Measurements from ENCODE around the gene DNAJC3. TPM values are rescaled to one million over a fixed set of nuclear protein-coding genes. Genes with fewer than 3 reads are reported as not detected.
"Not testable (repeated sequence)": the region's sequence is repeated elsewhere in the genome, so short reads cannot be mapped to it uniquely, and the experiment has no call there.

Gene DNAJC3
- polyA plus RNA-seq, 3 donors = 39.1 to 42.2 (median 39.9) TPM

DNA sequence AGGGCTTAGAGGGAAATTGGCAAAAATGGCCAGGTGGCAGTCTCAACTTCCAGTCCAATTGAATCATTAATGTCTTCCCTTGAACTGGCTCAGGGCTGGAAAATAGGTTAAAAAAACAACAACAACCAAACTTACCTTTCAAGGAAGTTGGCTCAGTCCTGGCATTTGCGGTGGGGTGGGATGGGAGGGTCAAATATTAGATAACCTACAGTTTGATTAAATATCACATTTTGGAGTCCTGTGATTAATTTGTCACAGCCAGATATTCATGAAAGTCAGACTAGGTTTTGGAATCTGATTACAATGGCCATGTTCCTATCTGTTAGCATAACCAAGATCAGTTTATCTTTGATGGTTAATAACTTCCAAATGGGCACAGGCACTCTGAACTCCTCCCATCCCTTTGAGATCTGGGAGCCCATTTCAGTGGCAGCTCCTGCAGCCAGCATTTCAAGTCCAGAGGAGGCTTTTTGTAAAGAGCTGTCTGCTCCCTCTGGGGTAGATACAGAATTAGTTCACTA lies 24.6 kb upstream of the DNAJC3 start:
- no peak for DNase-seq (ENCODE audit: extremely low read depth in 1 of 11, low read depth in 9 of 11, low spot score in 4 of 11)

DNA sequence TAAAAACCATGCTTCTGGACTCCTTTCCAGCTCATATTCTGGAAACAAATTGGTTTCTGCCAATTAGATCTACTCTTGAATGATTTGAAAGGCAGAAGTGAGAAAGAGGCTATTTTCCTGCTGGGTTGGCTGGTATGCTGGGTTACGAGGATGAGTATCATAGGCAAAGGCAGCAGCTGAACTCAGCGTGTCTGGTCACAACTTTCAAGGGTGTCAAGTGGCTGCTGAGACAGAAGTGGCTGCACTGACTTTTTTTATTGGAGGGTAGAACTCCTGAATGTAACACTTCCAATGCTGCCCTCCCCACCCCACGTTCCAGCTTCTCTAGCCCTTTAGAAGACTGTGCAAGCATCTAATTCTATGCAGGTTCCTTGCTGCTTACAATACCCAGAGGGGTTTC lies 24.1 kb upstream of the DNAJC3 start:
- no peak for DNase-seq (ENCODE audit: extremely low read depth in 1 of 11, low read depth in 9 of 11, low spot score in 4 of 11)

GRCh38 chr13:95656386-95657015 lies 20.4 kb upstream of the DNAJC3 start:
- no peak for DNase-seq (ENCODE audit: extremely low read depth in 1 of 11, low read depth in 9 of 11, low spot score in 4 of 11)

GRCh38 chr13:95659500-95659899 lies 17.4 kb upstream of the DNAJC3 start:
- no peak for DNase-seq (ENCODE audit: extremely low read depth in 1 of 11, low read depth in 9 of 11, low spot score in 4 of 11)

- peak in 3 of 11 donors; percentile 5 to 31 (median 30) for DNase-seq (ENCODE audit: extremely low read depth in 1 of 11, low read depth in 9 of 11, low spot score in 4 of 11)
These were observed 15.9 kb upstream of the DNAJC3 start for GRCh38 chr13:95660981-95661581.

DNA sequence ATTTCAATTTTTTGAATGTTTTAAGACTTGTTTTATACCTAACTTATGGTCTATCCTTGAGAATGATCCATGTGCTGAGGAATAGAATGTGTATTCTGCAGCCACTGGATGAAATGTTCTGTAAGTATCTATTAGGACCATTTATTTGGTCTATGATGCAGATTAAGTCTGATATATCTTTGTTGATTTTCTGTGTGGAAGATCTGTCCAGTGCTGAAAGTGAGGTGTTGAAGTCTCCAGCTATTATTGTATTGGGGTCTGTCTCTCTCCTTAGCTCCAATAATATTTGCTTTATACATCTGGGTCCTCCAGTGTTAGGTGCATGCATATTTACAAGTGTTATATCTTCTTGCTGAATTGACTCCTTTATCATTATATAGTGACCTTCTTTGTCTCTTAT lies 9.7 kb upstream of the DNAJC3 start:
- not testable (repeated sequence) for DNase-seq (ENCODE audit: extremely low read depth in 1 of 11, low read depth in 9 of 11, low spot score in 4 of 11)

GRCh38 chr13:95671597-95671996 lies 5.3 kb upstream of the DNAJC3 start:
- no peak for DNase-seq (ENCODE audit: extremely low read depth in 1 of 11, low read depth in 9 of 11, low spot score in 4 of 11)

DNA sequence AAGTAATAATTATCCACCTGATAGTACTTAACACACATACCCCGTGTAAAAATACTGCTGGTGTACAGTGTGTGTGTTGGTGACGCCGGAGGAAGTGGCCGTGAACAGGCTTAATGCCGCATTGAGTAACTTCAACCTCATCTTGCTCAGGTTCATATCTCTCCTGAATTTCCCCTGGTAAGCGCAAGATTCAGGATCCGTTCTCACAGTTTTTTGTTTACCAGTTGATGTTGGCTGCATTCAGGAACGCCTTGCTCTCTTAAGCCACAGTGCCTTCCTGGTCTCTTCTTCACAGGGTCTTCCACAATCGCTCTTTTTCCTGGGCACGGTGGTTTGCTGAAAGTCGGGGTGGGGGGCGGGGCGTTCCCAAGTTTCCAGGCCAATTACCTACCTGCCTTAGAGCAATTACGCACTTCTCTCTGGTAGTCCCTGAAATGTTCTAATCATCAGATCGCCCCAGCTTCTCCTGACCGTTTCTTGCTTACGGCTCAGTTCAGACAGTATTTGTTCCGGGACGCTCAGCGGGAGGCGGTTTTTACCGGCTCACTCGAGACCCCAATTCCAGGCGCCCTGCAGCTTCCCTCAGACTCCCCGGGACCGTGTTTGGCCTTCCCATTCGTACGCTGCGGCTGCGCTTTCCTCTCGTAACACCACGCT lies 706 bp upstream of the DNAJC3 start:
- DNase-seq (ENCODE audit: extremely low read depth in 1 of 11, low read depth in 9 of 11, low spot score in 4 of 11) = peak in 9 of 11 donors; percentile 15 to 68 (median 35)

DNA sequence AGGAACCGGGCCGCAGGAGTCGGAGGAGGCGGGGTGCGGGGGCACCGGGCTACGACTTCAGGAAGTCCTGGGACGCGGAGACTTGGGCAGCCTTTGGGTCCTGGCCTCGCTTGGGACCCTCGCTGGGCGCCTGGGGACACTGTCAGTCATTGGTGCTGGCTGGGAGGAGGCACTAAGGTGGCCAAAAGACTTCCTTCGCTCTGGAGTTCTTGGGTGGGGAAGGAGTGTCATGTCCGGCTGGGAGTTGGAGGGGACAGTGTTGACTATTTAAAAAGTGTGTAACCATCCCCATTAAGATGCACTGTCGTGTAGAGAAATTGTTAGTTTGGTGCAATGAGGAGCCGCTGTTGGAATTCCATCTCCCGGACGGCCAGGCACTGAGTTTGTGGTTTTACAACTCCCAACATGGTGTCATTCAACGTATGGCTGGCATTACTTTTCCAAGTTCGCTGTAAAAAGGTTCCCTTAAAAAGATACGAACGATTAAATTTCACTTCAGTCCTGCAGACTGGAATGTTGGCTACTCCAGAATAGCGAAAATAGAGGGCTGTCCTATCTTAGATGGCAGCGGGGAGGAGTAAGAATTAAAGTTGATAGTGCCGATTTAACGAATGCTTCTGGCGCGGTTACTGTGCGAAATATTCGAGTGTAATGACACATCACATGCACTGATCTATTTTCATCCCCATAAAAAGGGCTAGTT lies 776 bp downstream of the DNAJC3 start:
- DNase-seq (ENCODE audit: extremely low read depth in 1 of 11, low read depth in 9 of 11, low spot score in 4 of 11) = peak in 6 of 11 donors; percentile 5 to 39 (median 24)

- no peak for DNase-seq (ENCODE audit: extremely low read depth in 1 of 11, low read depth in 9 of 11, low spot score in 4 of 11)
These were observed 2.0 kb downstream of the DNAJC3 start for GRCh38 chr13:95678967-95679366.

DNA sequence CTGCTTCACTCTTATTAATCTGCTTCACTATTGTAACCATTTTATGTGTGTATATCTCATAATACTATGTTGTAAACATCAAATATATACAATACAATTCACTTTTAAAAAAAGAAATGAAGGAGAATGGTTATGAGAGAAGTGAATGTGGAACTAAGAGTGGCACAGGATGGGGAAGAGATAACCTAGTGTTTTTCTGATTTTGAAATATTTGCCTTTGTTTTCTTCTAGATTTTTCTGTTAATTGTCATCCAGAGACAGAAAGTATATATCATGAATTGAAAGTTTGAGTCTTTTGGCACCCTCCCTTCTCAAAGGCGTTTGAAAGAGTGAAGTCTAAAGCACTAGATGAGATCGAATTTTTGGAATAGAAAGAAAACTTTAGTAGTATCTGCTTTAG lies 2.8 kb downstream of the DNAJC3 start:
- DNase-seq (ENCODE audit: extremely low read depth in 1 of 11, low read depth in 9 of 11, low spot score in 4 of 11) = no peak

DNA sequence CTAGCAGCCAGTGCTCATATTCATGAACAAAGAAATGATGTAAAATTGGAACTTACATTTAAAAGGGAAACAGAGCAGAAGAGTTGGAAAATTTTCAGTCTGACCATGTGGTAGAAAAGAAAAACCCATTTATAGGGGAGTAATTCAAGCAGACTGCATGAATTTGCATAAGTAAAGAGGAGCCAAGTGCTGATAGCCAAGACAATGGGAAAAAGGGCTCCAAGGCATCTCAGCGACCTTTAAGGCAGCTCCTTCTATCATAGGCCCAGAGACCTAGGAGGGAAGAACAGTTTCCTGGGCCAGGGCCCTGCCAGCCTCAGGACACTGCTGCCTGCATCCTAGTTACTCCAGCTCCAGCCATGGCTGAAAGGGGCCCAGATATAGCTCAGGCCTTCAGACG lies 7.5 kb downstream of the DNAJC3 start:
- DNase-seq (ENCODE audit: extremely low read depth in 1 of 11, low read depth in 9 of 11, low spot score in 4 of 11) = no peak

- DNase-seq (ENCODE audit: extremely low read depth in 1 of 11, low read depth in 9 of 11, low spot score in 4 of 11) = not testable (repeated sequence)
These were observed 8.0 kb downstream of the DNAJC3 start for GRCh38 chr13:95684960-95685359.

GRCh38 chr13:95689582-95689926 lies 12.6 kb downstream of the DNAJC3 start:
- no peak for DNase-seq (ENCODE audit: extremely low read depth in 1 of 11, low read depth in 9 of 11, low spot score in 4 of 11)

DNA sequence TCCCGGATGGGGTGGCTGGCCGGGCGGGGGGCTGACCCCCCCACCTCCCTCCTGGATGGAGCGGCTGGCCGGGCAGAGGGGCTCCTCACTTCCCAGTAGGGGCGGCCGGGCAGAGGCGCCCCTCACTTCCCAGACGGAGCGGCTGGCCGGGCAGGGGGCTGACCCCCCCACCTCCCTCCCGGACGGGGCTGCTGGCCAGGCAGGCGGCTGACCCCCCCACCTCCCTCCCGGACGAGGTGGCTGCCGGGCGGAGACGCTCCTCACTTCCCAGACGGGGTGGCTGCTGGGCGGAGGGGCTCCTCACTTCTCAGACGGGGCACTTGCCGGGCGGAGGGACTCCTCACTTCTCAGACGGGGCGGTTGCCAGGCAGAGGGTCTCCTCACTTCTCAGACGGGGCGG lies 14.0 kb downstream of the DNAJC3 start:
- DNase-seq (ENCODE audit: extremely low read depth in 1 of 11, low read depth in 9 of 11, low spot score in 4 of 11) = not testable (repeated sequence)

DNA sequence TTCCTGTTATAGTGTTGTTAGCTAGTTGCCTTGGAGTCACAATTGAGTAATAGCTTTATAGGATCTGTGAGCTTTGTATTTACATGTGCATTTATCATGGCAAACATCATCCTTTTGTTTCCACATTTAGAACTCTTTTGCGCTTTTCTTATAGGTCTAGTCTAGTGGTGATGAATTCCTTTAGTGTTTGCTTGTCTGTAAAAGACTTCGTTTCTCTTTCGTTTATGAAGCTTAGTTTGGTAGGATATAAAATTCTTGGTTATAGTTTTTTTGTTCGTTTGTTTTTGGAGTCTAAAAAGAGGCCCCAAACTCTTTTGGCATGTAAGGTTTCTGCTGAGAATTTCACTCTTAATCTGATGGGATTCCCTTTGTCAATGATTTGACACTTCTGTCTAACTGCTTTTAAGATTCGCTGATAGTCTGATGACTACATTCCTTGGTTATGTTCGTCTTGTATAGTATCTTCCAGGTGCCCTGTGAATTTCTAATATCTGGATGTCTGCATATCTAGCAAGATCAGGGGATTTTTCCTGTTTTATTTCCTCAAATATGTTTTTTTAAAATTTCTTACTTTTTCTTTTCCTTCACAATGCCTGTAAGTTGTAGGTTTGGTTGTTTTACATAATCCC lies 20.2 kb downstream of the DNAJC3 start:
- DNase-seq (ENCODE audit: extremely low read depth in 1 of 11, low read depth in 9 of 11, low spot score in 4 of 11) = no peak

DNA sequence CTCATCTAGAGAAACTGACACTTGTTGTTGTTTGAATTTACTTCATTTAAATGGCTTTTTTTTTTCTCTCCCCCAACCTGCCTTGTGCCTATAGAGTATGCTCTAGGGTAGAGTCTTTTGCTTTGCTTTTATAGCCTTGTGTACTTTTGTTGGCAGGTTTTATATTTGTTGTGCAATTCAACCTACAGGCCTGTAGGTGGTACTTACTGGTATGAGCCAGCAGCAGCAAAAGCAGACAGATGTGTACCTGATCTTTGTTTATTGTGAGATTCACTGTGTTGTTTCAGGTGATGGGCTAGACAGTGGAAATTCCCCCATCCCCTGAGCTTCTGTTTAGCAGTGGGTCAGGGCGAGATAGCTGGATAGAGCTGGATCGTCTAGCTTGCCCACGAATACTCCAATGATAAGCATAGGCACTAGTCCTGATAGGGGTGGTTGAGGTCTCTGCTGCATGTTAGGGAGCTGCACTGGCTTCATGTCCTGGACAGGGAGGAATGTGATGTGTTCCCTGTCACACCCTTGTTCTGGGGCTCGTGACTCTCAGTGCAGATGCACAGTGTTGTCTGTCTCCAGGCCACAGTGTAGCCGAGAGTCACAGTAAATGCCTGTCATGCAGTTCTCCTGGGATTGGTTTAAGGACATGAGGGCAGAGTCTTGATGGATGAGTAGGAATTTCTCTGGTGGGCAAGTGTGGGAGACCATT lies 21.3 kb downstream of the DNAJC3 start:
- DNase-seq (ENCODE audit: extremely low read depth in 1 of 11, low read depth in 9 of 11, low spot score in 4 of 11) = no peak

- DNase-seq (ENCODE audit: extremely low read depth in 1 of 11, low read depth in 9 of 11, low spot score in 4 of 11) = no peak
These were observed 26.6 kb downstream of the DNAJC3 start for GRCh38 chr13:95703576-95703975.

DNA sequence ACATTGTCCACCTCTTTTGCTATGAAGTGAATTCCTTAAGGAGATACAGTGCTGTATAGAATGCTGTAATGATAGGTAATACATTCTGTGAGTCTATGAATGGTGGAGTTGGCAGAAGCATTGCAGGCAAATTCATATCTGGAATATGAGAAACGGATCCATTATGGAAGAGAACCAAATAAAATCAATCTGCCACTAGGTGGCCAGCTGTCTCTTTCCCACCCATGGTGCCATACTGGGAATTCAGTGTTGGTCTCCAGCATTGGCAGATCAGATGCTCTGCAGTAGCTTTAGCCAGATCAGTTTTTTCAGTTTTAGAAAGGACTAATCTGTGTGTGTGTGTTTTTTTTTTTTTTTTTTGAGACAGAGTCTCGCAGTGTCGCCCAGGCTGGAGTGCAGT lies 27.6 kb downstream of the DNAJC3 start:
- no peak for DNase-seq (ENCODE audit: extremely low read depth in 1 of 11, low read depth in 9 of 11, low spot score in 4 of 11)
